DND-41 (cell line): ENCODE results near the gene GPC6.

ENCODE experiments used
- ATAC-seq: fragments of 200-7000 bp; cut with Tn5 transposase; 3 replicates; pipeline ENCODE4 v1.9.1; 2021; ENCODE audit warnings: low read depth; ENCODE audit not compliant: insufficient read depth
- DNase-seq: peaks from one replicate; pipeline ENCODE4 v3.0.0-alpha.2; 2020
- H2AFZ ChIP-seq: 2 replicates; pipeline ENCODE4 v1.6.0; 2012; ENCODE audit warnings: low read depth, low read length
- H3K27ac ChIP-seq: 2 replicates; pipeline ENCODE4 v1.5.1; 2012; ENCODE audit warnings: low read length, inconsistent platforms
- H3K27me3 ChIP-seq: fragments of 200-600 bp; sonication (generic); 2 replicates; pipeline ENCODE4 v1.6.0; 2012; ENCODE audit warnings: low read length, mild to moderate bottlenecking, inconsistent platforms; ENCODE audit not compliant: insufficient read depth, poor library complexity
- H3K36me3 ChIP-seq: 2 replicates; pipeline ENCODE4 v1.5.1; 2012; ENCODE audit warnings: low read length, inconsistent platforms; ENCODE audit not compliant: insufficient read depth
- H3K4me1 ChIP-seq: 2 replicates; pipeline ENCODE4 v1.5.1; 2012; ENCODE audit warnings: mild to moderate bottlenecking, low read length; ENCODE audit not compliant: insufficient read depth
- H3K4me2 ChIP-seq: 2 replicates; pipeline ENCODE4 v1.6.0; 2012; ENCODE audit warnings: mild to moderate bottlenecking, moderate library complexity, low read length, inconsistent platforms; ENCODE audit not compliant: insufficient read depth
- H3K4me3 ChIP-seq, 2 experiments: fragments of 200-600 bp in 1 of 2; shearing (Covaris generic) in 1 of 2; 2 replicates each; pipeline ENCODE4 v1.5.1; 2012 to 2016; ENCODE audit warnings: inconsistent platforms in 2 of 2, low read length in 2 of 2, mild to moderate bottlenecking in 2 of 2, low read depth in 1 of 2, moderate library complexity in 1 of 2
- H3K79me2 ChIP-seq: 2 replicates; pipeline ENCODE4 v1.6.0; 2012; ENCODE audit warnings: low read length, inconsistent platforms; ENCODE audit not compliant: insufficient read depth
- H3K9ac ChIP-seq: 2 replicates; pipeline ENCODE4 v1.6.0; 2012; ENCODE audit warnings: low read depth, mild to moderate bottlenecking, inconsistent platforms, low read length, moderate library complexity
- H3K9me3 ChIP-seq: 2 replicates; pipeline ENCODE4 v1.5.1; 2012; ENCODE audit warnings: low read length, moderate library complexity, mild to moderate bottlenecking, inconsistent platforms; ENCODE audit not compliant: insufficient read depth, severe bottlenecking
- H4K20me1 ChIP-seq: 2 replicates; pipeline ENCODE4 v1.6.0; 2012; ENCODE audit warnings: low read length; ENCODE audit not compliant: insufficient read depth
- CTCF ChIP-seq: IDR thresholded peaks from 2 replicates; pipeline ENCODE4 v1.5.1; 2012; ENCODE audit warnings: borderline replicate concordance, low read length, moderate library complexity, mild to moderate bottlenecking; ENCODE audit not compliant: poor library complexity, severe bottlenecking; ENCODE audit errors: extremely low read depth
- EZH2 ChIP-seq: IDR thresholded peaks from 3 replicates; pipeline ENCODE4 v1.6.1; 2012; ENCODE audit warnings: borderline replicate concordance, low read depth, mild to moderate bottlenecking, moderate library complexity, low read length, inconsistent platforms; ENCODE audit not compliant: severe bottlenecking

Gene GPC6

GRCh38 chr13:93762708-93763426 lies 536.3 kb downstream of the GPC6 start:
- ATAC-seq = no peak
- DNase-seq = no peak
- TF ChIP-seq CTCF (no peak), EZH2 (no peak)
- H3K9ac ChIP-seq = no peak overlapping the region
- H3K9me3 ChIP-seq = no peaks in the 10 kb centered on the region
- H3K36me3 ChIP-seq = no peaks in the 10 kb centered on the region
- H4K20me1 ChIP-seq = no peaks in the 10 kb centered on the region
- H3K4me1 ChIP-seq = no peaks in the 10 kb centered on the region
- H3K27me3 ChIP-seq = no peaks in the 10 kb centered on the region
- H3K4me2 ChIP-seq = no peak overlapping the region
- no peak overlapping the region for H3K27ac ChIP-seq
- no peak overlapping the region for H3K4me3 ChIP-seq
- no peak overlapping the region for H2AFZ ChIP-seq
- no peaks in the 10 kb centered on the region for H3K79me2 ChIP-seq

- Histone ChIP-seq H3K9ac (no peak overlapping the region), H3K4me3 (no peak overlapping the region), H2AFZ (no peak overlapping the region), H3K27me3 (no peaks in the 10 kb centered on the region), H3K27ac (no peak overlapping the region), H3K36me3 (no peaks in the 10 kb centered on the region), H3K9me3 (no peaks in the 10 kb centered on the region), H4K20me1 (no peaks in the 10 kb centered on the region), H3K79me2 (no peaks in the 10 kb centered on the region), H3K4me1 (no peaks in the 10 kb centered on the region), H3K4me2 (no peak overlapping the region)
- ATAC-seq (no peak), DNase-seq (no peak)
- TF ChIP-seq EZH2 (no peak), CTCF (no peak)
These were observed 538.5 kb downstream of the GPC6 start for GRCh38 chr13:93765062-93765461.

DNA sequence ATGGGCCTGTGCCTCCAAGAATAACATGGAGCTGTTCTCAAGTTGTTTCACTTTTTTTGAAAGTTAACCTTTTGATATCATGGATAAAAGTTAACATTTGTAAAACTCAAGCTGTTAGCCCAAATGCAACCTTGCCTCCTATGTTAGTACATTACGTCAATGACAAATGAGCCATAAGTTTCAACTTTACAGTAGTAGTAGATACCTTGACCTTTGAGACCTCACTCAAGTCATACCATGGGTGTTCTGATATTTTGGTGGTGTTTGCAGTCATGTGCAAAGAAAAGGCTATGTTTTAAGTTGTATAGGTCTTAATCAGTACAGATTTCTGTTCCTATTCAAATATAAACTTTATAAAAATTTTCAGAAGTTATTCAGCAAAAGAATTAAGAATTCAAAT lies 539.2 kb downstream of the GPC6 start:
- Histone ChIP-seq H3K4me2 (no peak overlapping the region), H4K20me1 (no peaks in the 10 kb centered on the region), H3K36me3 (no peaks in the 10 kb centered on the region), H2AFZ (no peak overlapping the region), H3K27me3 (no peaks in the 10 kb centered on the region), H3K4me1 (no peaks in the 10 kb centered on the region), H3K9ac (no peak overlapping the region), H3K27ac (no peak overlapping the region), H3K79me2 (no peaks in the 10 kb centered on the region), H3K4me3 (no peak overlapping the region), H3K9me3 (no peaks in the 10 kb centered on the region)
- TF ChIP-seq CTCF (no peak), EZH2 (no peak)
- DNase-seq (no peak), ATAC-seq (no peak)

DNA sequence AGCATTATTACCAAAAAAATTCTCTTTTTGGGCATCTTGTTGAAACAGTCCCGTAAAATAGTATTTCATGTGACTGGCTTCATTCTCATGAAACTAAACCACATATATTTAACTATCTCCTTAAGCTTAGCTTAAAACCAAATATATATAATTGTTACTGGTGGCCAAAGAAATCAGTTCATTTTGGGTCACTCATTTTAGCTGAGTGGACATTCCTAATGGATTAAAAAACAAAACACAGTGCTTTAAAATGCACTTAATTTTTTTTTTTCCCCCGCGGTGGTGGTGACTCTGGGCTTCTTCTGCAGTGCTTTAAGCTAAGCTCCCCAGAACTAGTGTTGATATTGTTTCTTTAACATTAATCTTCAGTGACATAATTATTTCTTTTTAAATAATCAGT lies 540.1 kb downstream of the GPC6 start:
- Histone ChIP-seq H3K4me3 (no peak overlapping the region), H3K79me2 (no peaks in the 10 kb centered on the region), H3K27me3 (no peaks in the 10 kb centered on the region), H3K9ac (no peak overlapping the region), H2AFZ (no peak overlapping the region), H3K27ac (no peak overlapping the region), H3K9me3 (no peaks in the 10 kb centered on the region), H4K20me1 (no peaks in the 10 kb centered on the region), H3K4me1 (no peaks in the 10 kb centered on the region), H3K36me3 (no peaks in the 10 kb centered on the region), H3K4me2 (no peak overlapping the region)
- DNase-seq (no peak), ATAC-seq (no peak)
- no peak for TF ChIP-seq CTCF
- TF ChIP-seq EZH2 = no peak
